Activated T-cell treated with anti-CD3 and anti-CD28 coated beads for 1 hour (primary cell): ENCODE results near the gene MCEMP1.
"Not testable (repeated sequence)": the region's sequence is repeated elsewhere in the genome, so short reads cannot be mapped to it uniquely, and the experiment has no call there.

Experiments
- DNase-seq: peaks from one replicate; pipeline ENCODE4 v3.0.0-alpha.2; 2020; ENCODE audit warnings: low read depth

The MCEMP1 gene

GRCh38 chr19:7643629-7644549 is 33.0 kb upstream of the MCEMP1 start:
- not testable (repeated sequence) for DNase-seq

GRCh38 chr19:7644550-7644877 is 32.4 kb upstream of the MCEMP1 start:
- no peak for DNase-seq

- DNase-seq: no peak
Measured at GRCh38 chr19:7645163-7645562, 31.7 kb upstream of the MCEMP1 start.

GRCh38 chr19:7645656-7646425 is 31.0 kb upstream of the MCEMP1 start:
- DNase-seq: no peak

GRCh38 chr19:7646426-7646700 is 30.5 kb upstream of the MCEMP1 start:
- DNase-seq: no peak

GRCh38 chr19:7647156-7647555 is 29.7 kb upstream of the MCEMP1 start:
- DNase-seq: no peak

GRCh38 chr19:7648265-7649014 is 28.4 kb upstream of the MCEMP1 start:
- DNase-seq: no peak

- no peak for DNase-seq
Measured at GRCh38 chr19:7650148-7650547, 26.7 kb upstream of the MCEMP1 start.

- DNase-seq: peak; percentile 90
Measured at GRCh38 chr19:7652061-7652641, 24.7 kb upstream of the MCEMP1 start.

GRCh38 chr19:7654401-7654800 is 22.5 kb upstream of the MCEMP1 start:
- no peak for DNase-seq

GRCh38 chr19:7655581-7655980 is 21.3 kb upstream of the MCEMP1 start:
- DNase-seq: no peak

- DNase-seq: no peak
Measured at GRCh38 chr19:7657131-7657751, 19.6 kb upstream of the MCEMP1 start.

- no peak for DNase-seq
Measured at GRCh38 chr19:7658219-7658686, 18.6 kb upstream of the MCEMP1 start.

GRCh38 chr19:7661744-7662538 is 14.9 kb upstream of the MCEMP1 start:
- DNase-seq: no peak

GRCh38 chr19:7662657-7663056 is 14.2 kb upstream of the MCEMP1 start:
- DNase-seq: no peak

- no peak for DNase-seq
Measured at GRCh38 chr19:7663706-7664105, 13.2 kb upstream of the MCEMP1 start.

GRCh38 chr19:7665076-7665475 is 11.8 kb upstream of the MCEMP1 start:
- DNase-seq: no peak

GRCh38 chr19:7668842-7669241 is 8.0 kb upstream of the MCEMP1 start, which contains the start of gene RETN:
TSS of gene RETN (plus strand) at chr19:7669049. CDS start at chr19:7669327, 278 bp downstream.
- DNase-seq: no peak

GRCh38 chr19:7669641-7670040 is 7.2 kb upstream of the MCEMP1 start:
- DNase-seq: no peak

- DNase-seq: no peak
Measured at GRCh38 chr19:7670150-7670783, 6.6 kb upstream of the MCEMP1 start.
